A673 (cell line): ENCODE data around the gene CORO2A. TPM values are rescaled to one million over a fixed set of nuclear protein-coding genes. Genes with fewer than 3 reads are reported as not detected.

Experiments used
- BruUV-seq: library from RNA; stranded (reverse); fragments of 400-500 nt; replicated peaks from 2 replicates; lab custom pipeline; 2021; lab: Mats Ljungman, UMichigan
- CTCF ChIA-PET: fragments of 300-600 bp; sonication (Branson Sonifier 250); formaldehyde crosslinking; loops from one replicate; lab custom pipeline; 2022; ENCODE audit warnings: antibody characterized with exemption; lab: Charles Lee
- POLR2A ChIA-PET: fragments of 300-600 bp; sonication (Branson Sonifier 250); formaldehyde crosslinking; loops from one replicate; lab custom pipeline; 2022; ENCODE audit warnings: antibody characterized with exemption; ENCODE audit not compliant: low non-redundant PET; lab: Charles Lee
- DNase-seq: peaks from one replicate; pipeline ENCODE4 v3.0.0-alpha.2; 2015; ENCODE audit warnings: low spot score
- H3K27ac ChIP-seq: fragments of 200-600 bp; sonication (generic); 2 replicates; pipeline ENCODE4 v1.5.1; 2016; ENCODE audit warnings: mixed run types, low read depth, mild to moderate bottlenecking, mixed read lengths, antibody characterized with exemption, low read length; ENCODE audit not compliant: poor library complexity, severe bottlenecking
- H3K27me3 ChIP-seq: fragments of 200-600 bp; sonication (generic); replicated peaks from 2 replicates; pipeline ENCODE4 v1.6.1; 2017; ENCODE audit warnings: mixed run types, low read depth, mild to moderate bottlenecking, mixed read lengths, antibody characterized with exemption, low read length; ENCODE audit not compliant: insufficient read depth, poor library complexity
- H3K36me3 ChIP-seq: fragments of 200-600 bp; sonication (generic); 2 replicates; pipeline ENCODE4 v1.6.1; 2016; ENCODE audit warnings: mixed run types, mild to moderate bottlenecking, mixed read lengths, antibody characterized with exemption, low read length; ENCODE audit not compliant: insufficient read depth, poor library complexity, severe bottlenecking
- H3K4me1 ChIP-seq: fragments of 200-600 bp; sonication (generic); 2 replicates; pipeline ENCODE4 v1.6.1; 2017; ENCODE audit warnings: mixed run types, mild to moderate bottlenecking, mixed read lengths, antibody characterized with exemption, low read length; ENCODE audit not compliant: insufficient read depth, poor library complexity, severe bottlenecking
- H3K4me3 ChIP-seq: fragments of 200-600 bp; sonication (generic); 2 replicates; pipeline ENCODE4 v1.5.1; 2016; ENCODE audit warnings: low read depth, mixed run types, mild to moderate bottlenecking, mixed read lengths, low read length; ENCODE audit not compliant: poor library complexity, severe bottlenecking
- H3K9me3 ChIP-seq: fragments of 200-600 bp; sonication (generic); 2 replicates; pipeline ENCODE4 v1.6.1; 2016; ENCODE audit warnings: mixed run types, low read depth, mild to moderate bottlenecking, mixed read lengths, antibody characterized with exemption, low read length; ENCODE audit not compliant: poor library complexity, severe bottlenecking
- CTCF ChIP-seq: fragments of 300-800, 200-600 bp; sonication (generic); conservative IDR thresholded peaks from 2 replicates; pipeline ENCODE4 v1.5.1; 2017; ENCODE audit warnings: low read depth, mild to moderate bottlenecking, antibody characterized with exemption, low read length, moderate library complexity, mixed read lengths
- EZH2 ChIP-seq: fragments of 200-600 bp; sonication (generic); IDR thresholded peaks from 2 replicates; pipeline ENCODE4 v1.6.1; 2017; ENCODE audit warnings: borderline replicate concordance, low read depth, mild to moderate bottlenecking, mixed read lengths, antibody characterized with exemption, low read length; ENCODE audit not compliant: poor library complexity, severe bottlenecking
- intact Hi-C: fragments of 100-400 bp; cut with micrococcal nuclease; formaldehyde crosslinking; loops from one replicate; pipeline ENCODE4 v1.10.0; 2022; ENCODE audit not compliant: unreplicated experiment
- total RNA-seq: library from RNA; stranded (reverse); gene quantifications from 2 replicates; pipeline ENCODE4 v1.2.3, GENCODE V29; 2021

The CORO2A gene
- total RNA-seq, 1 experiment from 2014 or later, result 0.52 TPM

- ChIA-PET POLR2A (no interaction called here), CTCF (no interaction called here)
- Histone ChIP-seq H3K9me3 (no peaks in the 10 kb centered on the region), H3K36me3 (no peaks in the 10 kb centered on the region), H3K4me1 (no peaks in the 10 kb centered on the region), H3K27me3 (no peaks in the 10 kb centered on the region), H3K4me3 (no peak overlapping the region), H3K27ac (no peak overlapping the region)
- BruUV-seq, result no TSS peak
- TF ChIP-seq CTCF (no peak), EZH2 (no peak)
- DNase-seq, result no peak
- intact Hi-C loops, result no loop called here
Measured at GRCh38 chr9:98185611-98186171, 6.7 kb downstream of the CORO2A start.

DNA sequence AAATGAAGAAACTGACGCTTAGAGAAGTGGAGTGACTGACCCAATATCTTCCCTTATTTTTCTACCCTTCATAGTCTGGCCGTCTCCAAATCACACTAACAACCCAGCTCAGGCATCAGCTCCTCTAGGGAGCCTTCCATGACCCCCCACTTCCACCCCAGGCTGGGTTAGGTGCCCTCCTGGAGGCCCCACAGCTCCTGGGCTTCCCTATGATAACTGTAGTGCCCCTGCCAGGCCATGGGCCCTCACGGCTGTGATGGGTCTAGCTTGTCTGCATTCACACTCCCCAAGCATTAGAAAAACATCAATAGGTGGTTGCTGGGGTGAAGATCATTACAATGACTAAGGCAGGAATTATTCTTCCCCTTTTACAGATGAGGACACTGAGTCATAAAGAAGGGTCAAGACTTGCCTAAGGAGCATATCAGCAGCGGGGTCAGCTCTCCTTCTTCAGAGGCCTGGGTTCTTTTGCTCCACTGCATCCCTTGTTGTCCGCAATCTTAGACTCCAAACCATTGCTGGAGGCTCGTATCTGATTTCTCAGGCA lies 7.3 kb downstream of the CORO2A start:
- Histone ChIP-seq H3K4me3 (no peak overlapping the region), H3K27ac (no peak overlapping the region), H3K27me3 (no peaks in the 10 kb centered on the region), H3K4me1 (no peaks in the 10 kb centered on the region), H3K36me3 (no peaks in the 10 kb centered on the region), H3K9me3 (no peaks in the 10 kb centered on the region)
- ChIA-PET CTCF (no interaction called here), POLR2A (no interaction called here)
- TF ChIP-seq EZH2 (no peak), CTCF (no peak)
- intact Hi-C loops, result no loop called here
- BruUV-seq, result no TSS peak
- DNase-seq, result no peak

DNA sequence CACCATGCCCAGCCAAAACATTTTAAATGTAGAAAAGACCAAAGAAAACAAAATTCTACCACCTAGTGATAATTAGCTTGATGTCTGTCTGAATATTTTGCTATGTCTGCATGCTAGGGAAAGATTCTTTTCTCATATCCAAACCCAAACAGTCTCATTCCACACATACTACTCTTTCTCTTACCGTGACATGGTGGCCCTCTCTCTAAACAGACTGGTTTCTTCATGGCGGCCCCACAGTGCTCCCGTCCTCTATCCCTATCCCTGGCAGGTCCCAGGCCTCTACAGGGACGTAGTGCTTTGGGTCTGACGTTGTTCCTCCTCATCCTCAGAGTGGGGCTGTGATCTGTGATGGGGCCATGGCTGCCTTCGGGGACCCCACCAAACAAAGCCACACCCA lies 8.1 kb downstream of the CORO2A start:
- Histone ChIP-seq H3K27me3 (no peaks in the 10 kb centered on the region), H3K4me3 (no peak overlapping the region), H3K4me1 (no peaks in the 10 kb centered on the region), H3K36me3 (no peaks in the 10 kb centered on the region), H3K9me3 (no peaks in the 10 kb centered on the region), H3K27ac (no peak overlapping the region)
- DNase-seq, result no peak
- ChIA-PET POLR2A (no interaction called here), CTCF (no interaction called here)
- TF ChIP-seq CTCF (no peak), EZH2 (no peak)
- intact Hi-C loops, result no loop called here
- no TSS peak for BruUV-seq
